Nephron progenitor cell (in vitro differentiated cells): Measurements from ENCODE around the gene GP9.
A peak's percentile ranks its signal among the peaks of the same experiment; 100 is the strongest.

Experiments
- DNase-seq: peaks from one replicate; pipeline ENCODE4 v3.0.0; 2021
- H3K27ac Mint-ChIP-seq: 2 replicates; pipeline ENCODE4 v1.8.0; 2021; ENCODE audit warnings: mild to moderate bottlenecking, moderate library complexity, mixed read lengths
- H3K27me3 Mint-ChIP-seq: 2 replicates; pipeline ENCODE4 v1.8.0; 2021; ENCODE audit warnings: mild to moderate bottlenecking, low read depth, mixed read lengths; ENCODE audit not compliant: poor library complexity
- H3K36me3 Mint-ChIP-seq: 2 replicates; pipeline ENCODE4 v1.8.0; 2021; ENCODE audit warnings: low read depth, mixed read lengths
- H3K4me1 Mint-ChIP-seq: 2 replicates; pipeline ENCODE4 v1.8.0; 2021; ENCODE audit warnings: mixed read lengths
- H3K4me3 Mint-ChIP-seq: 2 replicates; pipeline ENCODE4 v1.8.0; 2021; ENCODE audit warnings: mild to moderate bottlenecking, moderate library complexity, mixed read lengths
- H3K9me3 Mint-ChIP-seq: 2 replicates; pipeline ENCODE4 v1.8.0; 2021; ENCODE audit warnings: mild to moderate bottlenecking, moderate library complexity, mixed read lengths
- CTCF ChIP-seq: fragments of 200-600 bp; sonication (generic); IDR thresholded peaks from 2 replicates; pipeline ENCODE4 v1.5.0; 2021; ENCODE audit warnings: antibody characterized with exemption

The GP9 gene

GRCh38 chr3:129095285-129095684 is 34.7 kb downstream of the GP9 start:
- peaks cover 38% of the 10 kb centered on the region for H3K36me3 Mint-ChIP-seq
- DNase-seq: no peak
- peaks cover 4% of the 10 kb centered on the region for H3K27me3 Mint-ChIP-seq
- no peak for TF ChIP-seq CTCF
- peaks cover 27% of the 10 kb centered on the region for H3K9me3 Mint-ChIP-seq
- no peaks in the 10 kb centered on the region for H3K4me1 Mint-ChIP-seq
- no peak overlapping the region for H3K4me3 Mint-ChIP-seq
- no peak overlapping the region for H3K27ac Mint-ChIP-seq

- Mint-ChIP-seq H3K4me3 (no peak overlapping the region), H3K9me3 (peaks cover 27% of the 10 kb centered on the region), H3K4me1 (peaks cover 22% of the 10 kb centered on the region), H3K27me3 (peaks cover 4% of the 10 kb centered on the region), H3K36me3 (peaks cover 34% of the 10 kb centered on the region), H3K27ac (no peak overlapping the region)
- TF ChIP-seq CTCF: no peak
- DNase-seq: no peak
Observed at GRCh38 chr3:129100274-129100673, 39.7 kb downstream of the GP9 start.

- no peak overlapping the region for H3K4me3 Mint-ChIP-seq
- TF ChIP-seq CTCF: no peak
- DNase-seq: no peak
- H3K9me3 Mint-ChIP-seq: peaks cover 27% of the 10 kb centered on the region
- H3K4me1 Mint-ChIP-seq: peaks cover 26% of the 10 kb centered on the region
- H3K36me3 Mint-ChIP-seq: peaks cover 30% of the 10 kb centered on the region
- peak overlapping the region; percentile 70 for H3K27ac Mint-ChIP-seq
- H3K27me3 Mint-ChIP-seq: peaks cover 4% of the 10 kb centered on the region
Observed at GRCh38 chr3:129101370-129102138, 41.0 kb downstream of the GP9 start.

- no peak for DNase-seq
- no peak overlapping the region for H3K4me3 Mint-ChIP-seq
- peak overlapping the region; percentile 40 for H3K27ac Mint-ChIP-seq
- peaks cover 14% of the 10 kb centered on the region for H3K36me3 Mint-ChIP-seq
- H3K4me1 Mint-ChIP-seq: peaks cover 37% of the 10 kb centered on the region
- H3K9me3 Mint-ChIP-seq: peaks cover 12% of the 10 kb centered on the region
- no peak for TF ChIP-seq CTCF
- no peaks in the 10 kb centered on the region for H3K27me3 Mint-ChIP-seq
Observed at GRCh38 chr3:129103296-129103695, 42.7 kb downstream of the GP9 start.

- Mint-ChIP-seq H3K27me3 (no peaks in the 10 kb centered on the region), H3K27ac (no peak overlapping the region), H3K36me3 (peaks cover 17% of the 10 kb centered on the region), H3K4me3 (no peak overlapping the region), H3K4me1 (peaks cover 40% of the 10 kb centered on the region), H3K9me3 (peaks cover 10% of the 10 kb centered on the region)
- TF ChIP-seq CTCF: no peak
- no peak for DNase-seq
Observed at GRCh38 chr3:129104051-129104450, 43.5 kb downstream of the GP9 start.

GRCh38 chr3:129104498-129105079 is 44.0 kb downstream of the GP9 start:
- Mint-ChIP-seq H3K9me3 (peaks cover 6% of the 10 kb centered on the region), H3K27ac (peak overlapping the region; percentile 18), H3K36me3 (peaks cover 14% of the 10 kb centered on the region), H3K27me3 (no peaks in the 10 kb centered on the region), H3K4me1 (peaks cover 40% of the 10 kb centered on the region), H3K4me3 (no peak overlapping the region)
- DNase-seq: no peak
- TF ChIP-seq CTCF: no peak
